Activated naive CD8-positive, alpha-beta T cell treated with anti-CD3 and anti-CD28 coated beads for 36 hours (primary cell): Measurements from ENCODE around the gene CMTM1. TPM values are rescaled to one million over a fixed set of nuclear protein-coding genes. Genes with fewer than 3 reads are reported as not detected.
"Not testable (repeated sequence)": the region's sequence is repeated elsewhere in the genome, so short reads cannot be mapped to it uniquely, and the experiment has no call there.

Experiments
- DNase-seq: peaks from one replicate; pipeline ENCODE4 v3.0.0; 2021
- H3K27ac Mint-ChIP-seq: one replicate; pipeline ENCODE4 v1.8.0; 2022; ENCODE audit warnings: mild to moderate bottlenecking, moderate library complexity, mixed read lengths
- H3K27me3 Mint-ChIP-seq: one replicate; pipeline ENCODE4 v1.8.0; 2022; ENCODE audit warnings: mild to moderate bottlenecking, mixed read lengths
- H3K36me3 Mint-ChIP-seq: one replicate; pipeline ENCODE4 v1.8.0; 2021; ENCODE audit warnings: mild to moderate bottlenecking, mixed read lengths
- H3K4me1 Mint-ChIP-seq: one replicate; pipeline ENCODE4 v1.8.0; 2021; ENCODE audit warnings: mixed read lengths
- H3K4me3 Mint-ChIP-seq: one replicate; pipeline ENCODE4 v1.8.0; 2022; ENCODE audit warnings: mild to moderate bottlenecking, moderate library complexity, mixed read lengths
- H3K9me3 Mint-ChIP-seq: one replicate; pipeline ENCODE4 v1.8.0; 2022; ENCODE audit warnings: mixed read lengths
- total RNA-seq, 2 experiments: library from RNA; stranded (reverse); gene quantifications; one replicate each; pipeline ENCODE4 v1.2.3, GENCODE V29; 2021

CMTM1 gene
- total RNA-seq, 2 experiments from 2014 or later: 2.8 to 5.9 TPM

DNA sequence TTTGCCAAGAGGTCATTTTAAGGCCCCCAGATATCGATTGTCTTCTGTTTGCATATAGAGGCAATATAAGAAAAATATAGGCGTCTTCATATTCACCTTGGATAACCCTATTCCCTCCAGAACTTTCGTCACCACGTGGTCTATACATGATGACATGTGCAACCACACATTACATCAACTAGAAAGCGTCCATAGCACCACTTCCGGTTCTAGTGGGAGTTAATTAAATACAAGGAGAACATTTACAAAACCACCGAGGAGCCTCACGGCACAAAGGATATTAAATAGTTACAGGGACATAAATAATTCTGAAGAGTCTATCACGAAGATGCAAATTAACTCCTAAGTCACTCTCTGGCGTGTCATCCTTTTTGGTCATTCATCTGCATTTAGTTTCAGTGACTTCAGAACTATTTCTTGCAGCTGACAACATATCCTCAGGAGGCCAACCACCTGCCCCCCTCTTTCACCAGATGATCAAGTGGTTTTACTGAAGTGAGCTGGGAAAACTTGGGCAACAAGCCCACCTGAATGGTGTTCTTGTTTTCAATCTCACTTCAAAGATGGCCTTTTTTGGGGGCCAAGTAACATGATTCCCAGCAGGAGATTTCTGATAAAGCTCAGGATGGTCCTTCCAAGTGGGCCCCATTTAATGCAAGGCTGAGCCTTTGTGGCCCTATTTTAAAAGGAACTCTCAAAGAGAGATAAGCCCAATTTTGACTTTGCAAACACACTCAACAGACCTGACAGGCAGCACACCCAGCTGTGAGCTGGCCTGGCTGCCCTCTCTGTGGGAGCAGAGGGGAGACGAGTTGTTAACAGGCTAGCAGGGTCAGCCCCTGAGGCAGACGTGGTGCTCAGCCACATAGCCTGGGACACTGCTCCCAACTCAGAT, 53.5 kb downstream of the CMTM1 start:
- Mint-ChIP-seq H3K27me3 (no peaks in the 10 kb centered on the region), H3K4me3 (no peak overlapping the region), H3K27ac (no peak overlapping the region), H3K36me3 (no peaks in the 10 kb centered on the region), H3K9me3 (no peaks in the 10 kb centered on the region), H3K4me1 (peaks cover 5% of the 10 kb centered on the region)
- no peak for DNase-seq

GRCh38 chr16:66620429-66620795, 54.2 kb downstream of the CMTM1 start:
- Mint-ChIP-seq H3K4me1 (peaks cover 5% of the 10 kb centered on the region), H3K9me3 (no peaks in the 10 kb centered on the region), H3K27ac (no peak overlapping the region), H3K36me3 (no peaks in the 10 kb centered on the region), H3K4me3 (no peak overlapping the region), H3K27me3 (no peaks in the 10 kb centered on the region)
- DNase-seq: no peak

- no peak overlapping the region for H3K27ac Mint-ChIP-seq
- H3K4me1 Mint-ChIP-seq: peaks cover 5% of the 10 kb centered on the region
- DNase-seq: no peak
- H3K36me3 Mint-ChIP-seq: no peaks in the 10 kb centered on the region
- no peaks in the 10 kb centered on the region for H3K27me3 Mint-ChIP-seq
- H3K9me3 Mint-ChIP-seq: no peaks in the 10 kb centered on the region
- H3K4me3 Mint-ChIP-seq: no peak overlapping the region
Measured at GRCh38 chr16:66621973-66622372, 55.7 kb downstream of the CMTM1 start.

DNA sequence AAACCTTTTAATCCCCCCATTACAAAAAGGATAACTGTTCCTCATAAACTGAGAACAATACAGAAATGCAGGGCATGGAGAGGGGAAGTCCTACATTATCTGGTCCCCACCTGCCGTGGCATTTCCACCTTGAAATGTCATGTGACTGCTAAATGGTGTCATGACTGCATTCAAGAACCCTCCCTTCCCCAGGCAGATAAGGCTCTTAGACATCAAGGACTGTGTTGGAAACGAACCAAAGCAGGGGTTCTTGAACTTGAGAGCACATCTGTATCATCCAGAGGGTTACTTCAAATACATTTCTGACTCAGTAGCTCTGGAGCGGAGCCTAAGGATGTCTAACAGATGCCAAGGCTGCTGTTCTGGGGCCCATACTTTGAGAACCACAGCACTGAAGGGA, 56.6 kb downstream of the CMTM1 start:
- H3K27ac Mint-ChIP-seq: no peak overlapping the region
- H3K4me1 Mint-ChIP-seq: peaks cover 5% of the 10 kb centered on the region
- no peak for DNase-seq
- no peak overlapping the region for H3K4me3 Mint-ChIP-seq
- H3K36me3 Mint-ChIP-seq: no peaks in the 10 kb centered on the region
- H3K27me3 Mint-ChIP-seq: no peaks in the 10 kb centered on the region
- no peaks in the 10 kb centered on the region for H3K9me3 Mint-ChIP-seq

GRCh38 chr16:66623755-66624154, 57.5 kb downstream of the CMTM1 start:
- Mint-ChIP-seq H3K27ac (no peak overlapping the region), H3K4me3 (no peak overlapping the region), H3K9me3 (no peaks in the 10 kb centered on the region), H3K36me3 (no peaks in the 10 kb centered on the region), H3K4me1 (peaks cover 5% of the 10 kb centered on the region), H3K27me3 (no peaks in the 10 kb centered on the region)
- DNase-seq: no peak

- H3K27ac Mint-ChIP-seq, H3K36me3 Mint-ChIP-seq: not testable (repeated sequence)
Measured at GRCh38 chr16:66627611-66628378, 61.6 kb downstream of the CMTM1 start.

More at GRCh38 chr16:66627611-66628378, 61.6 kb downstream of the CMTM1 start:
- H3K27me3 Mint-ChIP-seq, H3K4me1 Mint-ChIP-seq, H3K9me3 Mint-ChIP-seq, DNase-seq, H3K4me3 Mint-ChIP-seq: not testable (repeated sequence)

Other genes with a start within 250 kb of the CMTM1 start
- gene CDH5, start 199.7 kb upstream of the CMTM1 start, total RNA-seq: not detected
- not detected for gene BEAN1, start 139.1 kb upstream of the CMTM1 start, total RNA-seq
- gene TK2, start 16.3 kb upstream of the CMTM1 start, total RNA-seq: 1 to 10 TPM; 5.6 to 6.9 TPM
- 100 to 1,000 TPM in 1 of 2 experiments, 10 to 100 TPM in 1; 93.0 to 103 TPM for gene CKLF, start 13.9 kb upstream of the CMTM1 start, total RNA-seq
- not detected for gene CMTM2, start 13.0 kb downstream of the CMTM1 start, total RNA-seq
- 10 to 100 TPM; 55.1 to 60.5 TPM for gene CMTM3, start 38.3 kb downstream of the CMTM1 start, total RNA-seq
- 1 to 10 TPM; 2.4 to 2.8 TPM for gene CMTM4, start 130.3 kb downstream of the CMTM1 start, total RNA-seq
- gene DYNC1LI2, start 185.2 kb downstream of the CMTM1 start, total RNA-seq: 10 to 100 TPM; 38.8 to 41.1 TPM
- gene TERB1, start 235.1 kb downstream of the CMTM1 start, total RNA-seq: not detected